HG03066 (cell line): ENCODE data around the gene INTS12.

Experiments used
- ATAC-seq: cut with Tn5 transposase; IDR thresholded peaks from one replicate; pipeline ENCODE4 v1.9.1; 2021; ENCODE audit warnings: low read depth; ENCODE audit not compliant: unreplicated experiment

INTS12 gene

GRCh38 chr4:105686571-105686970, 21.9 kb downstream of the INTS12 start:
- no peak for ATAC-seq

GRCh38 chr4:105683038-105683437, 25.5 kb downstream of the INTS12 start:
- no peak for ATAC-seq

- ATAC-seq: no peak
These were observed 29.3 kb downstream of the INTS12 start for GRCh38 chr4:105679186-105679585.

- no peak for ATAC-seq
These were observed 30.8 kb downstream of the INTS12 start for GRCh38 chr4:105677709-105678108.

GRCh38 chr4:105674011-105674410, 34.5 kb downstream of the INTS12 start:
- no peak for ATAC-seq

GRCh38 chr4:105671301-105671700, 37.2 kb downstream of the INTS12 start:
- no peak for ATAC-seq

- no peak for ATAC-seq
These were observed 37.8 kb downstream of the INTS12 start for GRCh38 chr4:105670684-105671083.

- ATAC-seq: peak; percentile 65
These were observed 41.8 kb downstream of the INTS12 start for GRCh38 chr4:105666693-105667092.

- no peak for ATAC-seq
These were observed 45.4 kb downstream of the INTS12 start for GRCh38 chr4:105662935-105663675.

- no peak for ATAC-seq
These were observed 47.5 kb downstream of the INTS12 start for GRCh38 chr4:105661028-105661427.

- no peak for ATAC-seq
These were observed 49.3 kb downstream of the INTS12 start for GRCh38 chr4:105659190-105659589.

- ATAC-seq: no peak
These were observed 51.2 kb downstream of the INTS12 start for GRCh38 chr4:105657117-105657765.

GRCh38 chr4:105652286-105652888, 56.1 kb downstream of the INTS12 start:
- no peak for ATAC-seq

- no peak for ATAC-seq
These were observed 56.6 kb downstream of the INTS12 start for GRCh38 chr4:105651884-105652283.

- no peak for ATAC-seq
These were observed 58.3 kb downstream of the INTS12 start for GRCh38 chr4:105650190-105650589.

GRCh38 chr4:105645440-105645839, 63.0 kb downstream of the INTS12 start:
- ATAC-seq: no peak

GRCh38 chr4:105644257-105644656, 64.2 kb downstream of the INTS12 start:
- ATAC-seq: no peak

- no peak for ATAC-seq
These were observed 66.6 kb downstream of the INTS12 start for GRCh38 chr4:105641845-105642244.

- peak; percentile 83 for ATAC-seq
These were observed 70.9 kb downstream of the INTS12 start for GRCh38 chr4:105637408-105638176.

- ATAC-seq: no peak
These were observed 73.9 kb downstream of the INTS12 start for GRCh38 chr4:105634402-105635080.
